Ascending aorta (tissue), 2 donors: ENCODE results near the gene PLCB1. TPM values are rescaled to one million over a fixed set of nuclear protein-coding genes. Genes with fewer than 3 reads are reported as not detected.

ENCODE experiments used
- DNase-seq, 2 donors: peaks; one replicate each; pipeline ENCODE4 v3.0.0-alpha.2; 2019; ENCODE audit warnings: low spot score in 2 of 2
- H3K27ac ChIP-seq, 2 donors: fragments of 200-600 bp; sonication (generic); one replicate each; pipeline ENCODE4 v1.5.1; 2016 to 2017; ENCODE audit warnings: mild to moderate bottlenecking in 1 of 2
- H3K27me3 ChIP-seq: fragments of 200-600 bp; sonication (generic); one replicate; pipeline ENCODE4 v1.5.1; 2017
- H3K36me3 ChIP-seq, 2 donors: fragments of 200-600 bp; sonication (generic); one replicate each; pipeline ENCODE4 v1.5.1; 2016
- H3K4me1 ChIP-seq, 2 donors: fragments of 200-600 bp; sonication (generic); one replicate each; pipeline ENCODE4 v1.5.1; 2016 to 2017; ENCODE audit warnings: mild to moderate bottlenecking in 1 of 2
- H3K4me3 ChIP-seq, 2 donors: fragments of 200-600 bp; sonication (generic); one replicate each; pipeline ENCODE4 v1.5.1; 2016 to 2017; ENCODE audit warnings: mild to moderate bottlenecking in 1 of 2
- H3K9me3 ChIP-seq, 2 donors: fragments of 200-600 bp; sonication (generic); one replicate each; pipeline ENCODE4 v1.5.1; 2016
- CTCF ChIP-seq, 3 experiments: fragments of 200-600 bp in 2 of 3; fragments of 450-650 bp in 1 of 3; sonication (generic) in 2 of 3; IDR thresholded peaks; one replicate each; pipeline ENCODE4 v1.5.1; 2016 to 2019; ENCODE audit warnings: antibody characterized with exemption in 3 of 3, mild to moderate bottlenecking in 1 of 3, moderate library complexity in 1 of 3
- intact Hi-C: fragments of 100-400 bp; cut with DNase I; formaldehyde crosslinking; loops from one replicate; pipeline ENCODE4 v1.15.1; 2023
- total RNA-seq: library from RNA; depleted of rRNA; stranded (reverse); fragments of >200 nt; gene quantifications from one replicate; pipeline ENCODE4 v1.1.0, GENCODE V29; 2016

PLCB1 gene
- total RNA-seq, 1 donor from 2014 or later, result 22.9 TPM

GRCh38 chr20:8210749-8211148 is 78.7 kb downstream of the PLCB1 start:
- no peak overlapping the region for H3K4me3 ChIP-seq

GRCh38 chr20:8212286-8212685 is 80.2 kb downstream of the PLCB1 start:
- H3K4me1 ChIP-seq, result no peaks in the 10 kb centered on the region
- H3K27ac ChIP-seq, result no peak overlapping the region
- no peaks in the 10 kb centered on the region for H3K36me3 ChIP-seq
- no peak overlapping the region for H3K4me3 ChIP-seq
- no peak for TF ChIP-seq CTCF (IDR thresholded peaks at IDR 0.05)
- H3K9me3 ChIP-seq, result no peaks in the 10 kb centered on the region
- intact Hi-C loops, result no loop called here
- H3K27me3 ChIP-seq, result no peaks in the 10 kb centered on the region
- no peak for DNase-seq

More at GRCh38 chr20:8210749-8211148, 78.7 kb downstream of the PLCB1 start:
- TF ChIP-seq CTCF (IDR thresholded peaks at IDR 0.05), result no peak
- intact Hi-C loops, result no loop called here
- Histone ChIP-seq H3K27me3 (no peaks in the 10 kb centered on the region), H3K27ac (no peak overlapping the region), H3K4me1 (no peaks in the 10 kb centered on the region), H3K9me3 (no peaks in the 10 kb centered on the region), H3K36me3 (no peaks in the 10 kb centered on the region)
- no peak for DNase-seq

- Histone ChIP-seq H3K36me3 (no peaks in the 10 kb centered on the region), H3K9me3 (no peaks in the 10 kb centered on the region), H3K27ac (no peak overlapping the region), H3K27me3 (no peaks in the 10 kb centered on the region), H3K4me1 (no peaks in the 10 kb centered on the region), H3K4me3 (no peak overlapping the region)
- no peak for DNase-seq
- TF ChIP-seq CTCF (IDR thresholded peaks at IDR 0.05), result no peak
- intact Hi-C loops, result no loop called here
Measured at GRCh38 chr20:8213270-8213669, 81.2 kb downstream of the PLCB1 start.

GRCh38 chr20:8213831-8214587 is 81.9 kb downstream of the PLCB1 start:
- no peak for TF ChIP-seq CTCF (IDR thresholded peaks at IDR 0.05)
- Histone ChIP-seq H3K9me3 (no peaks in the 10 kb centered on the region), H3K36me3 (no peaks in the 10 kb centered on the region), H3K4me3 (no peak overlapping the region), H3K27me3 (no peaks in the 10 kb centered on the region), H3K27ac (peak overlapping the region in 1 of 2 donors; percentile 12), H3K4me1 (no peaks in the 10 kb centered on the region)
- intact Hi-C loops, result no loop called here
- DNase-seq, result no peak

GRCh38 chr20:8215361-8215781 is 83.3 kb downstream of the PLCB1 start:
- H3K4me1 ChIP-seq, result no peaks in the 10 kb centered on the region
- DNase-seq, result no peak
- no peak overlapping the region for H3K27ac ChIP-seq
- H3K36me3 ChIP-seq, result no peaks in the 10 kb centered on the region
- H3K27me3 ChIP-seq, result no peaks in the 10 kb centered on the region
- intact Hi-C loops, result no loop called here
- TF ChIP-seq CTCF (IDR thresholded peaks at IDR 0.05), result no peak
- H3K9me3 ChIP-seq, result no peaks in the 10 kb centered on the region
- H3K4me3 ChIP-seq, result no peak overlapping the region
